ENCODE data around the gene PCMT1.

Gene PCMT1

GRCh38 chr6:149815788-149816187 is 66.2 kb downstream of the PCMT1 start:
- no peak for DNase-seq (ENCODE audit: low read depth)
- no peak overlapping the region for H3K4me3 ChIP-seq (ENCODE audit: low read length)
- TF ChIP-seq CTCF (IDR thresholded peaks at IDR 0.05; ENCODE audit: insufficient read depth, low read depth, low read length, missing control alignments), result no peak

GRCh38 chr6:149820506-149820905 is 71.0 kb downstream of the PCMT1 start:
- no peak for DNase-seq (ENCODE audit: low read depth)
- H3K4me3 ChIP-seq (ENCODE audit: low read length), result no peak overlapping the region
- no peak for TF ChIP-seq CTCF (IDR thresholded peaks at IDR 0.05; ENCODE audit: insufficient read depth, low read depth, low read length, missing control alignments)

GRCh38 chr6:149821492-149821891 is 72.0 kb downstream of the PCMT1 start:
- H3K4me3 ChIP-seq (ENCODE audit: low read length), result no peak overlapping the region
- no peak for DNase-seq (ENCODE audit: low read depth)
- TF ChIP-seq CTCF (IDR thresholded peaks at IDR 0.05; ENCODE audit: insufficient read depth, low read depth, low read length, missing control alignments), result no peak

- H3K4me3 ChIP-seq (ENCODE audit: low read length), result no peak overlapping the region
- no peak for TF ChIP-seq CTCF (IDR thresholded peaks at IDR 0.05; ENCODE audit: insufficient read depth, low read depth, low read length, missing control alignments)
- no peak for DNase-seq (ENCODE audit: low read depth)
Measured at GRCh38 chr6:149823013-149823412, 73.5 kb downstream of the PCMT1 start.

- DNase-seq (ENCODE audit: low read depth), result no peak
- no peak for TF ChIP-seq CTCF (IDR thresholded peaks at IDR 0.05; ENCODE audit: insufficient read depth, low read depth, low read length, missing control alignments)
- no peak overlapping the region for H3K4me3 ChIP-seq (ENCODE audit: low read length)
Measured at GRCh38 chr6:149825292-149825691, 75.8 kb downstream of the PCMT1 start.

- no peak for TF ChIP-seq CTCF (IDR thresholded peaks at IDR 0.05; ENCODE audit: insufficient read depth, low read depth, low read length, missing control alignments)
- H3K4me3 ChIP-seq (ENCODE audit: low read length), result no peak overlapping the region
- DNase-seq (ENCODE audit: low read depth), result no peak
Measured at GRCh38 chr6:149830731-149831307, 81.3 kb downstream of the PCMT1 start.

GRCh38 chr6:149831308-149831820 is 81.8 kb downstream of the PCMT1 start:
- DNase-seq (ENCODE audit: low read depth), result no peak
- H3K4me3 ChIP-seq (ENCODE audit: low read length), result no peak overlapping the region
- TF ChIP-seq CTCF (IDR thresholded peaks at IDR 0.05; ENCODE audit: insufficient read depth, low read depth, low read length, missing control alignments), result no peak
